Measurements from ENCODE around the gene MYL4. TPM values are rescaled to one million over a fixed set of nuclear protein-coding genes. Genes with fewer than 3 reads are reported as not detected.

The MYL4 gene
- total and polyA plus RNA-seq, 2 of the 8 experiments (the other 6 are each of a cell fraction or from before 2014, with no cell fraction given), result 0.12 TPM; not detected in 1

DNA sequence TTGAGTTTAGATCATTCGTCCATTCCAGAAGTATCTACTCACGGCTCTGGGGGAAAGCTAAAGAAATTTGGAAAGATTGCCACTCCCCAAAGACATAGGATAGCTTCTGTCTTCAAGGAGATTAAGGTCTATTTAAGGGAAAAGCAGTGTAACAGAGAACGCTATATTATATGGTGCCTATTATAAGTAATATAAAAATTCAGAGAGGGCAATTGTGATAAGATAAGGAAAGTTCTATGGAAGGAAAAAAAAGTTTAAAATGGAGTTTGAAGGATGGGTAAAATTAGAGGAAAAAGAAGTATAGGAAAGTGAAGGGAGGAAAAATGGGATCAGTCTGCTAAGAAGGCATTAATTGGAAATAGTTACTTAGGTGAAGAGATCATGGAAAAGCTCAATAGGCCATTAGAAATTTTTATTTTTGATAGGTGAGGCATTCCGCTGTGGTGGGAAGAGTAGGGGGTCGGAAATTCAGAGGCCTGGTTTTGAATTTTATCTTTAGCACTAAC is 19.4 kb upstream of the MYL4 start:
- no peak for FAIRE-seq
- Histone ChIP-seq H3K23ac (ENCODE audit: insufficient read length) (no peak overlapping the region), H4K91ac (replicated peaks; ENCODE audit: insufficient read length, low read length) (no peak overlapping the region), H3K27me3 (replicated peaks in 1 of 4; ENCODE audit: control insufficient read depth in 3 of 4, extremely low read depth in 1 of 4, insufficient read depth in 3 of 4, low read length in 3 of 4) (no peaks in the 10 kb centered on the region), H3K4me3 (ENCODE audit: extremely low read depth in 1 of 4, insufficient read depth in 2 of 4, low read depth in 3 of 4, low read length in 4 of 4) (peak overlapping the region; percentile 47 to 92 (median 87)), H2AK5ac (ENCODE audit: low read depth, low read length) (no peak overlapping the region), H3K79me1 (ENCODE audit: low read depth, low read length) (no peaks in the 10 kb centered on the region; the same call in 1 of the 2 replicates), H2BK20ac (ENCODE audit: low read length) (no peak overlapping the region), H2BK5ac (ENCODE audit: low read depth, low read length) (no peak overlapping the region), H2BK120ac (replicated peaks; ENCODE audit: low read depth, low read length) (no peak overlapping the region), H2BK15ac (ENCODE audit: low read length) (no peak overlapping the region), H3K9ac (replicated peaks in 1 of 4; ENCODE audit: extremely low read depth in 1 of 4, low read depth in 3 of 4, low read length in 3 of 4) (no peak overlapping the region), H3K4me2 (ENCODE audit: insufficient read depth in 1 of 2, low read depth in 2 of 2, low read length in 2 of 2) (peak overlapping the region; percentile 79 to 83), H3K79me2 (ENCODE audit: control insufficient read depth in 1 of 2, insufficient read depth in 2 of 2, low read length in 2 of 2) (peaks cover 9 to 36% of the 10 kb centered on the region in 2 experiments), H3K23me2 (ENCODE audit: low read depth, low read length) (peaks cover 3% of the 10 kb centered on the region; the same call in 1 of the 2 replicates), H3K9me3 (ENCODE audit: insufficient read depth in 2 of 2, low read depth in 1 of 2, low read length in 1 of 2) (no peaks in the 10 kb centered on the region), H3K4me1 (replicated peaks in 1 of 4; ENCODE audit: control insufficient read depth in 3 of 4, insufficient read depth in 4 of 4, low read length in 3 of 4) (peaks cover 0 to 4% (median 0%) of the 10 kb centered on the region in 4 experiments; a peak in 2 of 7 replicates), H3K56ac (replicated peaks; ENCODE audit: insufficient read length, low read depth, low read length) (no peak overlapping the region), H3K14ac (ENCODE audit: insufficient read length) (no peak overlapping the region), H4K5ac (ENCODE audit: insufficient read length, low read depth, low read length) (no peak overlapping the region), H4K20me1 (replicated peaks in 1 of 2; ENCODE audit: control insufficient read depth in 1 of 2, insufficient read depth in 2 of 2, low read length in 2 of 2) (peaks cover 2 to 4% of the 10 kb centered on the region in 2 experiments), H3K4ac (replicated peaks; ENCODE audit: insufficient read length, low read depth, low read length) (no peak overlapping the region), H3K18ac (ENCODE audit: extremely low read depth, low read length) (no peak overlapping the region), H3K36me3 (ENCODE audit: control insufficient read depth in 2 of 4, insufficient read depth in 4 of 4, low read length in 3 of 4) (no peaks in the 10 kb centered on the region), H2BK12ac (ENCODE audit: low read depth, low read length) (no peak overlapping the region), H2AFZ (ENCODE audit: low read length) (peak overlapping the region; percentile 79), H3K27ac (ENCODE audit: low read depth, low read length) (no peak overlapping the region), H4K8ac (ENCODE audit: extremely low read depth, insufficient read depth, low read length) (no peak overlapping the region)
- no peak for DNase-seq (ENCODE audit: low read depth in 1 of 2, low spot score in 2 of 2)
- TF ChIP-seq, protein P1, sequence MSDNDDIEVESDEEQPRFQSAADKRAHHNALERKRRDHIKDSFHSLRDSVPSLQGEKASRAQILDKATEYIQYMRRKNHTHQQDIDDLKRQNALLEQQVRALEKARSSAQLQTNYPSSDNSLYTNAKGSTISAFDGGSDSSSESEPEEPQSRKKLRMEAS (IDR thresholded peaks at IDR 0.05), result no peak
- no peak for TF ChIP-seq SUZ12 (IDR thresholded peaks at IDR 0.05; ENCODE audit: low read length)
- no peak for TF ChIP-seq NRF1 (IDR thresholded peaks at IDR 0.05; ENCODE audit: low read depth, low read length)
- no peak for TF ChIP-seq CBX5 (IDR thresholded peaks at IDR 0.05; ENCODE audit: low read depth, low read length)
- TF ChIP-seq HDAC6 (IDR thresholded peaks at IDR 0.05; ENCODE audit: low read depth, low read length), result no peak
- no peak for TF ChIP-seq BACH1 (IDR thresholded peaks at IDR 0.05; ENCODE audit: low read length)
- TF ChIP-seq TEAD4 (IDR thresholded peaks at IDR 0.05; ENCODE audit: low read depth, low read length), result no peak
- no peak for TF ChIP-seq NANOG (IDR thresholded peaks at IDR 0.05; ENCODE audit: insufficient read depth, low read depth, low read length, poor library complexity, severe bottlenecking)
- no peak for TF ChIP-seq TAF1 (IDR thresholded peaks at IDR 0.05; ENCODE audit: low read depth, low read length)
- POLR2A ChIA-PET (ENCODE audit: partially characterized antibody), result interaction anchor here (1.0 kb wide), 1 partner anchor 134 kb away, joined by 3 read pairs; the partner anchor contains the start of gene EFCAB13
- 55% methylated on average over 5 of the region's 5 CpGs; no CpG with 5 or more reads in 1 of the 2 experiments for WGBS, 2 experiments (ENCODE audit: extremely low coverage in 1 of 2, insufficient coverage in 1 of 2, insufficient read length in 1 of 2, insufficient replicate concordance in 2 of 2, low coverage in 1 of 2, low lambda C conversion rate in 2 of 2, missing lambda C conversion rate in 1 of 2)
- CTCF ChIA-PET (ENCODE audit: partially characterized antibody), result interaction anchor here (0.8 to 1.0 kb wide), 2 partner anchors 86 to 300 kb away, joined by 3 to 4 read pairs; no protein-coding TSS in a partner anchor
